ENCODE measurements around the gene OPN1MW.
"Not testable (repeated sequence)": the region's sequence is repeated elsewhere in the genome, so short reads cannot be mapped to it uniquely, and the experiment has no call there.

OPN1MW gene

DNA sequence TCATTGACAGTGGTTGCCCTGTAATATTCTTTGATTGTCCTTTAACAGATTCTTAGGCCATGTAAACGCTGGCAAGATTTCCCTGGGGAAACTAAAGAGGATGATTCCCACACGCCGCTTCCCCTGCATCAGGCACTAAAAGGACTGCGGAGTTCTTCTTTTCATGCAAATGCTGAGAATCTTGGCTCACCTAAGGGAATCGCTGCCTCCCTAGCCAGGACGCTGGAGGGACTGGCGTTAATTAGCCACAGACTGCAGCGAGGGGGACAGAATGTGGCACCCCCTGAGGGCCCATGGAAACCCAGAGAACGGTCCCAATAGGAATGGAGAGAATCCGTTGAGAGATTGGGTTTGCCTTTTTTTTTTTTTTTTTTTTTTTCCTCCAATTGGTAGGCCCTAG, 29.1 kb downstream of the OPN1MW start:
- DNase-seq, result not testable (repeated sequence)

DNA sequence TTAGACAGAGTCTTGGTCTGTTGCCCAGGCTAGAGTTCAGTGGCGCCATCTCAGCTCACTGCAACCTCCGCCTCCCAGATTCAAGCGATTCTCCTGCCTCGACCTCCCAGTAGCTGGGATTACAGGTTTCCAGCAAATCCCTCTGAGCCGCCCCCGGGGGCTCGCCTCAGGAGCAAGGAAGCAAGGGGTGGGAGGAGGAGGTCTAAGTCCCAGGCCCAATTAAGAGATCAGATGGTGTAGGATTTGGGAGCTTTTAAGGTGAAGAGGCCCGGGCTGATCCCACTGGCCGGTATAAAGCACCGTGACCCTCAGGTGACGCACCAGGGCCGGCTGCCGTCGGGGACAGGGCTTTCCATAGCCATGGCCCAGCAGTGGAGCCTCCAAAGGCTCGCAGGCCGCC, 37.1 kb downstream of the OPN1MW start, which contains the start of gene OPN1MW2:
Gene OPN1MW2, plus strand, starts transcription at position 301 of the 400 bp plus-strand sequence. Its CDS starts 60 bp downstream, at position 361.
- not testable (repeated sequence) for DNase-seq

DNA sequence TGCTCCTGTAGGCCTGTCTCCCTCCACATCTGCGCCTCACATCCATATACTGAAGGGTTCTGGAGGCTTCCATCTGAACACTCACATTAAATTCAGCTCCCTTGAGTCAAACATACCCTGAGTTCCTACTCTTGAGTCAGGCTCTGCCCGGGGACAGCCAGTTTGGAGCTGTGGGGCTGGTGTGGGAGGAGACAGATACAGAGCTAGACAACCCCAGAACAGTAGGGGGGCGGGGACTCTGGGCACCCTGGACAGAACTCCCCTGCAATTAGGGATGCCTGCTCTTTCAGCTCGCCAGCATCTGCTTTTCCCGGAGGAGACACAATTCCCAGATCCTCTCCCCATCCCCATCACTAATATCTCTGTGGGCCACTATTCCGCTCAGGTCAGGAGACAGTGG, 42.9 kb downstream of the OPN1MW start:
- not testable (repeated sequence) for DNase-seq

DNA sequence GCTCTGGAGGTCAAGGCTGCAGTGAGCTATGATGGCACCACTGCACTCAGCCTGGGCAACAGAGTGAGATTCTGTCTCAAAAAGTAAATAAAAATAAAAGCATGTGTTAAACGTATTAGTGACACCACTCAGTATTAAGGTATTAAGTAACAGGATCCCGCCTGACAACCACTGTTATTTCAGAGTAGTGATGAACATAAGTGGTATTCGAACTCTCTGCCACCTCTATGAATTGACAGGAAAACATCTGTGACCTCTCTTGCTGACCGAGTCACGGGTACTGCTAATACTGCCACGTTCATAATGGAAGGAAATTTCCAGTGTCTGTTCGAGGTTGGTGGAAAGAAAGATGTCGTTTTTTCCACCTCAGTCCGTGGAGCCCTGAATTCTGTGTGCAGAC, 44.3 kb downstream of the OPN1MW start:
- not testable (repeated sequence) for DNase-seq

DNA sequence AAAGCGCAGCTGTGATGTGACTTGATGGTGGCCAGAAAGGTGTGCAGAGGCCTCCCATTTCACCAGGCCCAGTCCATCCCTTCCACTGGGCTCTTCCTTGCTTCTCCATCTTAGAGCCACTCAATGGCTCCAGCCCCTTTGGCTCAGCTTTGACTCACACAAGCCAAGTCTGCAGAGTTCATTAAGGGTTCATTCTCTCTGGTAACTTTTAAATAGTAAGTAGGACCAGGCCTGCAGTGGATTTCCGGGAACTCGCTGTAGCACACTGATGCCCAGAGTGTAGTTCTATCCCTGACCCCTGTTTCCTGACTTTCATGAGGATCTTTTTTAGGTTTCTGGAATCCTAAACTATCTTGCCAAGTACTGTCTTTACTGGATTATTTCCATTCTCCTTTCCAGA, 49.0 kb downstream of the OPN1MW start:
- not testable (repeated sequence) for DNase-seq

DNA sequence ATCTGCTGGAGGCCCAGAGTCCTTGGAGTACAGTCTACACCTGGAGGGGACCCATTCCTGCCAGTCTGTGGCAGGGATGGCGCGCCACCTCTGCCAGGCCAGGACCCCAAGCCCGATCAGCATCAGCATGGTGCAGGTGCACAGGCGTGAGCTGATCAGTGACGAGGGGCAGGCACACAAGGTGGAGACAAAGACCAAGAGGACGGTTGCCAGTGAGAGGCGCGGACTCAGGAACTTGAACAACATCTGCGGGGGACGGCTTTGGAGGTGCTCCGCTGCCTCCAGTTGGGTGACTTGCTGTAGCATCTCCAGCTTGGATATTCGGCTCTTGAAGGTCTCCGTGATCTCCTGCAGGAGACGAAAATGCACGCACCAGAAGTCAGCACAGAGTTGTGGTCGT, 51.2 kb downstream of the OPN1MW start:
- not testable (repeated sequence) for DNase-seq

DNA sequence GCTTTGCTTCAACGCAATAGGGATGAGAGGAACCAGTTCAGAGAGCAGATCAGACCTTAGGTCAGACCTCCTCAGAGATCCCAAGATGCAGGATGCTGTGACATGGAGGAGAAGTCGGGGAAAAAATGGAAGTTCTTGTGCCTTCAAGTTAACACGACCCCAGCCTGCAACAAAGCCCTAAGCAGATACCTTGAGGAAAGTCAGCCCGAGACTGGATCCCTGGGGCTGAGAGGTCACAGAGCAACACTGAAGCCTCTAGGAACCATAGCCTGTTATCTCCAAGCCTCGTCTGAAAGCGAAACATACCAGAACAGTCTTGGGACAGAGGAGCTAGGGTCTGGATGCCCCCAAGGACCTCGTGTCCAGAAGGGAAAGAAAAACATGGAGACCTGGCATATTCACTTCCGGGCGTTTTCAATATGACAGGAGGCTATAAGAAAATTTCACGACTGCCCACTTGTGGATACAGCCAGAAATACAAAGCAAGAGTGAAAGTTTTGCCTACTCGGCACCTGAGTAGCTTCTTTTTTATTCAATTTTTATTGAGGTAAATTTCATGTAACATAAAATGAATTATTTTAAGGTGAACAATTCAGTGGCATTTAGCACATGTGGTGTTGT, 56.7 kb downstream of the OPN1MW start:
- not testable (repeated sequence) for DNase-seq

DNA sequence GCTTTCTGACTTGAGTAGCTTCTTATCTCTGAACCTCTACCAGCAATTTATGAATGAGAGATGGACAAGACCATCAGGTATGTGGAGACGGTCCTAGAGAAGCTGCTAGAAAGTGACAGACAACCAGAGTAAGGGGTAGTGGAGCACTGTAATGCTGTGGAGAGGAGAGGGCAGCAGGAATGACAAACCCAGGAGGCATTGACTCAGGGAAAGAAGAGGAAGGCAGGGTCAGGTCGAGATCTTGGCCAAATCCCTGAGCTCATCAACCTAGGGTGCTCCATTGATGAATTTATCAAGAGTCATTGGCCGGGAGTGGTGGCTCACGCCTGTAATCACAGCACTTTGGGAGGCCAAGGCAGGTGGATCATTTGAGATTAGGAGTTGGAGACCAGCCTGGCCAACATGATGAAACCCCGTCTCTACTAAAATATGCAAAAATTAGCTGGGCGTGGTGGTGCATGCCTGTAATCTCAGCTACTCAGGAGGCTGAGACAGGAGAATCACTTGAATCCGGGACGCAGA, 57.6 kb downstream of the OPN1MW start:
- not testable (repeated sequence) for DNase-seq
